LNCaP clone FGC (cell line): ENCODE data around the gene MIOX.

Experiments
- DNase-seq: peaks from one replicate; pipeline ENCODE4 v3.0.0-alpha.2; 2011; ENCODE audit warnings: low read depth
- H3K4me3 ChIP-seq: 2 replicates; pipeline ENCODE4 v1.5.1; 2011; ENCODE audit warnings: mild to moderate bottlenecking, low read depth, low read length, control low read depth
- TF ChIP-seq, protein P1 (sequence below): IDR thresholded peaks from 2 replicates; pipeline ENCODE4 v1.5.1; 2012; ENCODE audit warnings: mild to moderate bottlenecking; ENCODE audit not compliant: control insufficient read depth, insufficient read depth; ENCODE audit errors: extremely low read depth

The MIOX gene

DNA sequence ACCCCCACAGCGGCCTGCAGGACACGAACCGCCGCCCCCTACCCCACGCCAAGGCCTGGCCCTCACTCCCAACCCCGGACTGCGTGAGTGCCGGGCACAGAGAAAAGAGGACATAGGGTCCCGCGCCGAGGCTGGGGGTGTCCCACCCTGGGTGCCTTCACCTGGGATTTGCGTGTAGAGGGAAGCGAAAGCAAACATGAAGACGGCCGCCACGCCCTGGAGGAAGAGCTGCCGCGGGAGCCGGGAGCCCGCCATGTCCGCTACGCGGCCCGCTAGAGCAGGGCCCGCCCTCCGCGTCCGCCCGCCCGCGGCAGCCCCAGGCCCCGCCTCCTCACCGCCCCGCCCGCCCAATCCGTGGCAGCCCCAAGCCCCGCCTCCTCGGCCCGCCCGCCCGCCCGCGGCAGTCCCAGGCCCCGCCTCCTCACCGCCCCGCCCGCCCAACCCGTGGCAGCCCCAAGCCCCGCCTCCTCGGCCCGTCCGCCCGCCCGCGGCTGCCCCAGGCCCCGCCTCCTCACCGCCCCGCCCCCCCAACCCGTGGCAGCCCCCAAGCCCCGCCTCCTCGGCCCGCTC lies 20.8 kb downstream of the MIOX start, which contains the start of gene LMF2:
TSS of gene LMF2 (minus strand) at position 282 of the 570 bp plus-strand sequence. CDS start at position 255, 27 bp downstream.
- TF ChIP-seq, protein P1, sequence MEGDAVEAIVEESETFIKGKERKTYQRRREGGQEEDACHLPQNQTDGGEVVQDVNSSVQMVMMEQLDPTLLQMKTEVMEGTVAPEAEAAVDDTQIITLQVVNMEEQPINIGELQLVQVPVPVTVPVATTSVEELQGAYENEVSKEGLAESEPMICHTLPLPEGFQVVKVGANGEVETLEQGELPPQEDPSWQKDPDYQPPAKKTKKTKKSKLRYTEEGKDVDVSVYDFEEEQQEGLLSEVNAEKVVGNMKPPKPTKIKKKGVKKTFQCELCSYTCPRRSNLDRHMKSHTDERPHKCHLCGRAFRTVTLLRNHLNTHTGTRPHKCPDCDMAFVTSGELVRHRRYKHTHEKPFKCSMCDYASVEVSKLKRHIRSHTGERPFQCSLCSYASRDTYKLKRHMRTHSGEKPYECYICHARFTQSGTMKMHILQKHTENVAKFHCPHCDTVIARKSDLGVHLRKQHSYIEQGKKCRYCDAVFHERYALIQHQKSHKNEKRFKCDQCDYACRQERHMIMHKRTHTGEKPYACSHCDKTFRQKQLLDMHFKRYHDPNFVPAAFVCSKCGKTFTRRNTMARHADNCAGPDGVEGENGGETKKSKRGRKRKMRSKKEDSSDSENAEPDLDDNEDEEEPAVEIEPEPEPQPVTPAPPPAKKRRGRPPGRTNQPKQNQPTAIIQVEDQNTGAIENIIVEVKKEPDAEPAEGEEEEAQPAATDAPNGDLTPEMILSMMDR, result no peak
- H3K4me3 ChIP-seq, result peak within 1 kb of the TSS; percentile 96
- DNase-seq, result no peak

DNA sequence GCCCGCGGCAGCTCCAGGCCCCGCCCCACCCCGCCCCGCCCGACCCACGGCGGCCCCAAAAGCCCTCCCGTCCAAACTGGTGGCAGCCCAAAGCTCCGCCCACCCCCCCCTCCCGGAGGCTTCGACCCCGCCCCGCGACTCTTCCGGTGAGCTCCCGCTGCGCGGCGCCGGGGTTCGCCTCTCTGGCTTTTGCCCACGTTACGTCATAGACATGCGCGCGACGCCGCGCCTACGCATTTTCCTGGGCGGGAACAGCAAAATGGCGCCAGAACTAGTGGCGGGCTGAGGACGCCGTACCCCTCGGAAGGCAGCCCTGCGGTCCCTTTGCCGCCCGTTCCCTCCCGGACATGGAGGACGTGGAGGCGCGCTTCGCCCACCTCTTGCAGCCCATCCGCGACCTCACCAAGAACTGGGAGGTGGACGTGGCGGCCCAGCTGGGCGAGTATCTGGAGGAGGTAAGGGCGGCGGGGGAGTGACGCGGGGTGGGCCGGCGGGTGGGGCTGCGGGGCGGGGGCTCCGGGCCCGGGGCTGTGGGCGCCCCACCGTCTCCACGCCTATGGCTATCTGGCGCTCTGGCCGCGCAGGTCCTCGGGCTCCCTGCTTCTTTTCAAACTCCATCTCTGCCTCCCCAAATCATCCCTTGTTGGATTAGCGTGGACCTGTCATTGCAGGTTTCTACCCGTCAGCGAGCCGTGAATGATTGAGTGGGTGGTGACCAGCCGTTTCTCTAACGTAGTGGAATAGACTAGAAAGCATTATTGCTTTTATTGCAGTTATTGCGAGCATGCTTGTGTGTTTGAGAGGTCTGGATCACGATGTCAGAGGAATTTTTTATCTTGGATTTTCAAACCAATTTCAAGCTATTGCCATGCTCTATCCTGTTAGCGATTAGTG lies 21.6 kb downstream of the MIOX start, which contains the start of gene NCAPH2:
TSS of gene NCAPH2 (plus strand) at position 234 of the 894 bp plus-strand sequence. CDS start at position 348, 114 bp downstream.
- peak; percentile 81 for DNase-seq
- peak within 1 kb of the TSS; percentile 96 for H3K4me3 ChIP-seq
- TF ChIP-seq, protein P1, result no peak

DNA sequence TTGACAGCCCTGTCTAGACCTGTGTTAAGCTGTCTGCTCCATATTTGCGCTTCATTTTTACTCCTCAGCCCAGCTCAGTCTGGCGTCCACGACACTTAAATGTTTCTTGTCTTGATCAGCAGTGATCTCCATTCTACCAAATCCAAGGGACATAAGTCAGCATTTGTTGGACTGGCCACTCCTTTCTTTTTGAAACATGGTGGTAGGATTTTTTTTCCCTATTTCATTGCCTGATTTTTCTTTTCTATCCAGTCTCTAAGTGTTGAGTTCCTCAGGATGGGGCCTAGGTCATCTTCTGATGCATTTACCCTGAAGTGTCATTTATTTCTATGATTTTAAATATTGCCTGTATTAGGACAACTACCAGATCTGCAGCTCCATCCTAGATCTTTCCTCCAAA lies 22.2 kb downstream of the MIOX start:
- TF ChIP-seq, protein P1, result no peak

DNA sequence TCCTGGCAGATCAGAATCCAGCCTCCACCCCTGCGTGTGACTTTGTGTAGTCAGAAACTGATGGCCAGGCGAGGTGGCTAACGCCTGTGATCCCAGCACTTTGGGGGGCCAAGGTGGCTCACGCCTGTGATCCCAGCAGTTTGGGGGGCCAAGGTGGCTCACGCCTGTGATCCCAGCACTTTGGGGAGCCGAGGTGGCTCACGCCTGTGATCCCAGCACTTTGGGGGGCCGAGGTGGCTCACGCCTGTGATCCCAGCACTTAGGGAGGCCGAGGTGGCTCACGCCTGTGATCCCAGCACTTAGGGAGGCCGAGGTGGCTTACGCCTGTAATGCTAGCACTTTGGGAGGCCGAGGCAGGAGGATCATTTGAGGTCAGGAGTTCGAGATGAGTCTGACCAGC lies 26.5 kb downstream of the MIOX start:
- TF ChIP-seq, protein P1, result no peak
- H3K4me3 ChIP-seq, result no peak overlapping the region
- DNase-seq, result no peak

More for the DNA sequence above, 22.2 kb downstream of the MIOX start:
- DNase-seq, result no peak
- peak overlapping the region; percentile 70 for H3K4me3 ChIP-seq

DNA sequence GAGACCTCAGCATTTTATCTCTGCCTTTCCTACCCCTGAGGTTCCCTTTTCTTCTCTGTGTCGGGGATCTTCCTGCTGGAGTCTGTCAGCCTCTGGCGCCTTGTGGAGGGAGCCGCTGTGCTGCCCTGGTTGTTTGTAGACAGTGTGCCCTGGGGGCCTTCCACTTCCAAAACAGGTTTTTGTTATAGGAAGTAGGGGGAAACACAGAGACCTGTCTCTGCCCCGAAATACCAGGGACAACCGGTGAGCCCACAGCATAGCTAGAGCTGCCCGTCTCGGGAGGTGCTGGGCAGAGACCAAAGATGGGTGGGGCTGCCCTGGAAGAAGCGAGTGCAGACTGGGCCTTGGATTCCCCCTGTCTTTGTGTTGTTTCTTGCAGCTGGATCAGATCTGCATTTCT lies 29.4 kb downstream of the MIOX start:
- TF ChIP-seq, protein P1, result no peak
- DNase-seq, result no peak
- no peak overlapping the region for H3K4me3 ChIP-seq

DNA sequence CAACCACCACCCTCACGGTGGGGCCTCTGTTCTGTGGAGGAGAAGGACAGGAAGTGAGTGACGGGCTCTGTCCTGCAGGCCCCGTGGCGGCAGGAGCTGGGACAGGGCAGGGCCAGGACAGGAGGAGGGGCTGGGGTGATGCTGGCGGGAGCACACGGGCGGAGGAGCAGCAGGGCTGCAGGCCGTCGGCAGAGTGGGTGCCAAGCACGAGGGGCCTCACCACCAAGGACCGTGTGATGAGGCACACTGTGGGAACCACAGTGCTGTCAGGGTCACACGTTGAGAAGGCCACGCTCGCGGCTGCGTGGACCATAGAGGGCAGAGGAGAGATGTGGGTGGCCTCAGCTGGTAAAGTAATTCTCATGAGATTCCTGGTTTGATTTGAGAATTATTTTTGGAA lies 30.2 kb downstream of the MIOX start:
- no peak for DNase-seq
- H3K4me3 ChIP-seq, result no peak overlapping the region
- TF ChIP-seq, protein P1, result no peak
